Prostate gland (tissue), 2 donors: ENCODE measurements around the gene EXOC6. TPM values are rescaled to one million over a fixed set of nuclear protein-coding genes. Genes with fewer than 3 reads are reported as not detected.
A peak's percentile ranks its signal among the peaks of the same experiment; 100 is the strongest.

Experiments used
- DNase-seq: peaks from one replicate; pipeline ENCODE4 v3.0.0-alpha.2; 2019; ENCODE audit warnings: low spot score
- H3K27ac ChIP-seq, 2 donors: fragments of 200-600 bp; sonication (generic); 2 replicates each; pipeline ENCODE4 v1.5.1; 2017 to 2019
- H3K27me3 ChIP-seq: fragments of 200-600 bp; sonication (generic); replicated peaks from 2 replicates; pipeline ENCODE4 v1.5.1; 2019; ENCODE audit not compliant: insufficient read depth
- H3K36me3 ChIP-seq, 2 donors: fragments of 200-600 bp; sonication (generic); 1 replicate in 1 of 2; 2 replicates in 1 of 2; pipeline versions ENCODE4 v1.5.1 to v1.8.1; 2017 to 2019
- H3K4me1 ChIP-seq: fragments of 200-600 bp; sonication (generic); replicated peaks from 2 replicates; pipeline ENCODE4 v1.5.1; 2019
- H3K4me3 ChIP-seq, 2 donors: fragments of 200-600 bp; sonication (generic); 2 replicates each; pipeline ENCODE4 v1.5.1; 2017 to 2019
- H3K9me3 ChIP-seq: fragments of 200-600 bp; sonication (generic); 2 replicates; pipeline ENCODE4 v1.5.1; 2017
- CTCF ChIP-seq, 4 experiments: fragments of 200-600 bp in 2 of 4; fragments of 450-650 bp in 2 of 4; sonication (generic) in 2 of 4; IDR thresholded peaks; 1 replicate in 3 of 4; 2 replicates in 1 of 4; pipeline ENCODE4 v1.5.1; 2016 to 2019; ENCODE audit warnings: antibody characterized with exemption in 4 of 4, mild to moderate bottlenecking in 2 of 4, moderate library complexity in 2 of 4
- POLR2A ChIP-seq: fragments of 450-650 bp; IDR thresholded peaks from one replicate; pipeline ENCODE4 v1.6.1; 2016; ENCODE audit warnings: antibody characterized with exemption, mild to moderate bottlenecking
- POLR2AphosphoS5 ChIP-seq: sonication (generic); formaldehyde crosslinking; IDR thresholded peaks from one replicate; pipeline ENCODE4 v1.6.1; 2017; ENCODE audit warnings: antibody characterized with exemption
- WGBS: methylation state at CpG from one replicate; pipeline ENCODE4 v1.1.5; 2018; 5-methylcytosine and 5-hydroxymethylcytosine counted together
- intact Hi-C: fragments of 100-400 bp; cut with DNase I; formaldehyde crosslinking; loops from one replicate; pipeline ENCODE4 v1.14.2; 2022
- total RNA-seq, 2 donors: library from RNA; depleted of rRNA; stranded (reverse); fragments of >200 nt; gene quantifications; one replicate each; pipeline ENCODE4 v1.1.0, GENCODE V29; 2016

Gene EXOC6
- total RNA-seq, 2 donors from 2014 or later = 13.5 to 598 TPM

GRCh38 chr10:93061594-93062513 lies 213.5 kb downstream of the EXOC6 start:
- Histone ChIP-seq H3K4me3 (peak overlapping the region in 1 of 2 donors; percentile 13), H3K4me1 (no peaks in the 10 kb centered on the region), H3K9me3 (no peaks in the 10 kb centered on the region), H3K36me3 (no peaks in the 10 kb centered on the region), H3K27ac (no peak overlapping the region), H3K27me3 (peaks cover 21% of the 10 kb centered on the region)
- intact Hi-C loops = no loop called here
- TF ChIP-seq CTCF (IDR thresholded peaks at IDR 0.05) (no peak), POLR2A (no peak), POLR2AphosphoS5 (no peak)
- WGBS = 11% methylated on average over 49 of the region's 57 CpGs
- no peak for DNase-seq

DNA sequence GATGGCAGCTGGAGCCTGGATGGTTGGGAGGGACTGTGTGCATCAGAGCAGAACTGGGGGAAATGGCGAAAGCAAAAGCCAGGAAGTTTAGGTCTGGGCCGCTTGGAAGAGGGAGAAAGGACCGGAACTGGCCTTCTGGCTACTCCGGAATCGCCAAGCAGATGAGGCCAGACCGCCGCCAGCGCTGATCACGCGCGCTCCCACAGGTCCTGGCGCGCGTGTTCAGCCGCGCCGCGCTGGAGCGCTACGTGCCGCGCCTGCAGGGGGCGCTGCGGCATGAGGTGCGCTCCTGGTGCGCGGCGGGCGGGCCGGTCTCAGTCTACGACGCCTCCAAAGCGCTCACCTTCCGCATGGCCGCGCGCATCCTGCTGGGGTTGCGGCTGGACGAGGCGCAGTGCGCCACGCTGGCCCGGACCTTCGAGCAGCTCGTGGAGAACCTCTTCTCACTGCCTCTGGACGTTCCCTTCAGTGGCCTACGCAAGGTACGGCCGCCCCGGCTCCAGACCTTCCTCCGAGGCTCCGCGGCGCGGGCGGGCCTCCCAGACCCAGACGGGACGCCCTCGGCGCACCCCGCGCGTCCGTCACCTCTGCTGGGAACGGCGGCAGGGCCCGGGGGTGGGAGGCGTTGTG lies 214.3 kb downstream of the EXOC6 start:
- H3K27me3 ChIP-seq = peaks cover 26% of the 10 kb centered on the region
- no peaks in the 10 kb centered on the region for H3K36me3 ChIP-seq
- H3K4me3 ChIP-seq = peak overlapping the region in 1 of 2 donors; percentile 13
- no peak for DNase-seq
- 3% methylated on average over 52 of the region's 68 CpGs for WGBS
- TF ChIP-seq POLR2AphosphoS5 = no peak
- no peak for TF ChIP-seq POLR2A
- peak in 3 of 4 experiments; percentile 23 to 44 (median 29) for TF ChIP-seq CTCF (IDR thresholded peaks at IDR 0.05)
- H3K9me3 ChIP-seq = no peaks in the 10 kb centered on the region
- no peaks in the 10 kb centered on the region for H3K4me1 ChIP-seq
- intact Hi-C loops = no loop called here
- no peak overlapping the region for H3K27ac ChIP-seq

GRCh38 chr10:93063144-93063976 lies 215.0 kb downstream of the EXOC6 start:
- 29% methylated on average over 31 of the region's 43 CpGs for WGBS
- intact Hi-C loops = no loop called here
- TF ChIP-seq CTCF (IDR thresholded peaks at IDR 0.05) = no peak
- TF ChIP-seq POLR2A = no peak
- no peaks in the 10 kb centered on the region for H3K4me1 ChIP-seq
- no peaks in the 10 kb centered on the region for H3K9me3 ChIP-seq
- peak overlapping the region in 1 of 2 donors; percentile 13 for H3K4me3 ChIP-seq
- H3K36me3 ChIP-seq = no peaks in the 10 kb centered on the region
- DNase-seq = no peak
- H3K27me3 ChIP-seq = peaks cover 26% of the 10 kb centered on the region
- no peak overlapping the region for H3K27ac ChIP-seq

GRCh38 chr10:93063977-93064660 lies 215.8 kb downstream of the EXOC6 start:
- intact Hi-C loops = no loop called here
- TF ChIP-seq POLR2A (no peak), POLR2AphosphoS5 (no peak), CTCF (IDR thresholded peaks at IDR 0.05) (no peak)
- Histone ChIP-seq H3K27ac (no peak overlapping the region), H3K4me3 (no peak overlapping the region), H3K4me1 (no peaks in the 10 kb centered on the region), H3K36me3 (no peaks in the 10 kb centered on the region), H3K27me3 (peaks cover 32% of the 10 kb centered on the region), H3K9me3 (no peaks in the 10 kb centered on the region)
- 94% methylated on average over 9 of the region's 9 CpGs for WGBS
- no peak for DNase-seq
